ENCODE measurements around the gene IL17RC.

GRCh38 chr3:9884555-9885165 lies 32.2 kb upstream of the IL17RC start:
- TF ChIP-seq POLR2A (IDR thresholded peaks at IDR 0.05; ENCODE audit: low read depth) (no peak), POLR2AphosphoS5 (IDR thresholded peaks at IDR 0.05) (peak in 1 of 2 donors; percentile 25), CTCF (IDR thresholded peaks at IDR 0.05) (no peak), EP300 (IDR thresholded peaks at IDR 0.05) (no peak)
